ENCODE measurements around the gene CLEC20A.
"Not testable (repeated sequence)": the region's sequence is repeated elsewhere in the genome, so short reads cannot be mapped to it uniquely, and the experiment has no call there.

CLEC20A gene

DNA sequence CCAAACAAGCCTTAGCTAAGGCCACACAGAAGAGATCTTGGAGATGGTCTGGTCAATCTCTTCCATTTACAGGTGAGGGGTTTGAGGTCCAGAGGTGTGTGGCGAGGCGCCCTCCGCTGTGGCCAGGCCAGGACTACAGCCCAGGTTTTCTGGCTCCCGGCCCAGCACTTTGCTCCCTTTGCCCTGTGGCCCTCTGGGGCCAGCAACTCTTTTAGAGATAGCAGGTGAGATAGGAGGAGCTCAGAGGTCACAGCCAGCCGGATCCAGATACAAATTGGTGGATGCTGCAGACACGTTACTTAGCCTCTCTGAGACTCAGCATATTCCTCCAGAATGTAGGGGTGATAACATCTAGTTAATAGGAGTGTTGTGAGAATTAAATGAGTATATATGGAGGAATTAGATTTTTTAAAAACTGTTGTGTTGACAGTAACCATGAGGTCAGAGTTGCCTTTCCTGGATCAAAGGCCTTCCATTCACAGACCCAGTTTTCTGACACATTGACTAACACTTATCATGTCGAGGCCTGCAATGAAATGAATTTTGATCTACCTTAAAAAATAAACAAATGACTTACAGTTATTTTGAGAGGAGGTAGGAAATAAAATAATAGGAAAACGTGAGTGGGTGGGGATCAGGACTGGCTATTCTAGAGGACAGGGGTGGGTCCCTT lies 32.7 kb upstream of the CLEC20A start:
- no peak for DNase-seq (ENCODE audit: low spot score)

DNA sequence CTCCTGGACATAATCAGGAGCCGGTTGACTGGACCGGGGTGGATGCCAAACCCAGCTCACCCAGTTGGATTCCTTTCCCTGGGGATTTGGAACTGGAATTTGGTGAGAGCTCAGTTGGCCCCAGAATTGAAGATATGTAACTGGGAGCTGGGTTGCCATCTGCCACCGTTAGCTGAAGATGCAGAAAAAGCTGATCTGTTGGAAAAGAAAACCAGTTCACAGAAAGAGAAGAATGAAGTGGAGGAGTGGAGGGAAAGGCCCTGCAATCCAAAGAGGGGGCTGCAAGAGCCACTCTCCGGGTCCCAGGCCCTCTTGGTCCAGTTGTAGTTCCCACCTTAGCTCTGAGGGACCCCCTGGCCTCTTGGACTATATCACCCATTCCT lies 32.2 kb upstream of the CLEC20A start:
- no peak for DNase-seq (ENCODE audit: low spot score)

DNA sequence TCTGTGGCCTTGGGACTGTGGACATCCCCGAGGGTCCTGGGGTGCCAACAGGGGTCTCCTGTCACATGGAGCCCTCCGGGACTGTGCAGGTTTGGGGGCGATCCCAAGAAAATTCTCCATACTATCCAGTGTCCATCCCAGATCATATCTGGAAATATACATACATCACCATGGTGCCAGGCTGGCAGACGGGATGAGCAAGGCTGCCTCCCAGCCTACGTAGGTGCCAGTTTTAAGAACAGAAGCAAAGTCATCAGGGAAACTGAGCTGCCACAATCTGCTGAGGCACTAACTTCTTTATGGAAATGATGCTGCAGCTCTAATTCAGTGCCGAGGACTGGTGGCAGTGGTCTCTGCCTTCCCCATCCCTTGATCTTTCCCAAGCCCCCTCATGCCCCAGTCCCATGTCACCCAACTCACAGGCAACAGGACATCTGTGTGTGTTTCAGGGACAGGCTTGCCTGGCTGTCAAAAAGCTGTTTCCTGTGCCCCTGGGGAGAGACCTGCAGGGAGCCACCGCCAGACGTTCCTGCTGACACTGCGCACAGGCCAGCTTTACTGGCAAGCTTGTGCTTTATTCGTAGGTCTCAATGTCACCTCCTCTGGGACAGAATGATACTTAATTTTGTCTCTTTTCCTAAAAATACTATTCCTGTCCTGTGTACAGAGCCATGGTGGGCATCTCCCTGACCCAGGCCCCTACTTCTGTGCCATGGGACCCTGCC lies 31.6 kb upstream of the CLEC20A start:
- no peak for DNase-seq (ENCODE audit: low spot score)

DNA sequence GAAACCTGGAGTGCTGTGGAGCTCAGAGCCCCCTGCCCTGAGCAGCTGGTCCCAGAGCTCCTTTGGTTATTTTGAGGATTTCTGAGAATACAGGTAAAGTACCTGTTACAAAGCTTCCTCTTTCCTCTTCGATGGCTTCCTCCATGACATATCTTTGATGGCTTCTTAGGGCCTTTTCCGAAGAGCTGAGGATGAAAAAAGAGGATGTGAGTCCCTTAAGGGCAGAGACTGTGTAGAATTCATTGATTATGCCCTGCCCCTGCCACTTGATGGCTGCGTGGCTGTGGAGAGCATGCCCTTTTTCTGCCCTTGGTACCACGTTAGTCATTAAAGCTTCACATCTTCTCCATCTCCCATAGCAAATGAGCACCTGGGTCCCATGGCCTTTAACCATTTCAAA lies 30.4 kb upstream of the CLEC20A start:
- no peak for DNase-seq (ENCODE audit: low spot score)

DNA sequence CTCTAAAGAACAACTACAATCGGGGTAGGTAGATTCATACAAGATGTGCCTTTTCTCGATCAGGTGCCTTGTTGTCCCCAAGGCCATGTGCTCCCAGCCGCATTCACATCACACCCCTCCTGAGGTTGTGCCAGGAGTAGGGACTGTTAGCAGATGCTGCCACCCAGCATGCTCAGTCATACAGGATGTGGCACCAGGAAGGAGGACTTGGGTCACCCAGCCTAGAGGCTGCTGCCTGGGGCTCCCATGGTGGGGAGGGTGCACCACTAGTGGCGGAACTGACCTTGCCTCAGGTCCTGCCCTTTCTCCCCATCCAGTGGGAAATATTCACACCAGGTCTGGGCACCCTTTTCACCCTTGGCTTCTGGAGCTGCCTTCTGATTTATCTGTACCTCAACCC lies 24.5 kb upstream of the CLEC20A start:
- DNase-seq (ENCODE audit: low spot score), result no peak

DNA sequence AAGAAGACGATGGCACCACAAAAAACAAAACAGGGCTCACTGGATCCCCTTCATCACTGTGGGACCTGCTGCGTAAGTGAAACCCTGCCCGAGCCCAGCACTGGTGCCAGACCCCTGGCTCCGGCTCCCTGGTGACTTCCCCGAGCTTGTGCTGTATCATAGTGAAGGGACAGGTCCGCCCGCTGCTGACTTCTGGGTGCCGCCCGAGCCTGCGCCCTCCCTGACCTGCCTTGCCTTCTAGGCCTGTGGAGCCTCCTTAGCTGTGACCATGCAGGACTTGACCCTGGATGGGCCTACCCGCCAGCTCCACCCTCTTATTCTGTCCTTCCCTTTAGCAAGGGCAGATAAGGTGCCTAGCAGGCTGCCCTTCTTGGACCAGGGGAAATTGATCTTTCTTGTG lies 24.0 kb upstream of the CLEC20A start:
- no peak for DNase-seq (ENCODE audit: low spot score)

DNA sequence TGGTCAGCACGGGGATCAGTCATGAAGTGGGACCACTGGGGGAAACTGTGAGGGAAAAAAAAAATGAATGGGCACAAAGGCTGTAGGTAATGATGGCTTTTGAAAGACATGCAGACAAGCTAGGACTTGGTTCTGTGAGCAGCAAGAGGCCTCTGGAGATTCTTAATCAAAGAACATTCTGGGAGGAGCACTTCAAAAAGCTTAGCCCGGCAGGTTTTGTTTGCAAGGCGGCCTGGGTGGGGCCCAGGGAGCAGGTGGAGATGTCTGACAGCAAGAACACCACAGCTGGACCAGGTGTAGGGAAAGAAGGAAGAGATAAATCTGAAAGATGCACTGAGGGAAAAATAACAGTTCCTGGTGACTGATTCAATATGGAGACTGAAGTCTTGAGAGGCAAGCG lies 22.1 kb upstream of the CLEC20A start:
- DNase-seq (ENCODE audit: low spot score), result no peak

DNA sequence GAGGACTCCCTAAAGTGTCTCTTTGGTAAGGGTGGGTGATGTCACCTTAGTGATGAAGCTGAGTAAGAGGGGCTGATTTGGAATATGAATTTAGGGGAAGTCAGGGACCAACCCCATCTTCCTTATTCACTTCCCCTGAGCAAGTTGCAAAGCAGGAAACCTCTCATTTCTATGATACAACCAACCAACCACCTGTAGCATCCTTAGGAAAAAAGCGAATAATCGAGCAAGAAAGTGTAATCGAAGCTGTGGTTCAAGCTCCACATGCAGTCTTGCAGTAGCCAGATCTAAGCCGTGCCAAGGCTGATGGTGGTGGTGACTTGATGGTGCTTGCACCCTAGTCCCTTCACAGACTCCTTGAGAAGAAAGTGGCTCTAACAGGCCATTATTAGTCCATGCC lies 19.3 kb upstream of the CLEC20A start:
- DNase-seq (ENCODE audit: low spot score), result no peak

DNA sequence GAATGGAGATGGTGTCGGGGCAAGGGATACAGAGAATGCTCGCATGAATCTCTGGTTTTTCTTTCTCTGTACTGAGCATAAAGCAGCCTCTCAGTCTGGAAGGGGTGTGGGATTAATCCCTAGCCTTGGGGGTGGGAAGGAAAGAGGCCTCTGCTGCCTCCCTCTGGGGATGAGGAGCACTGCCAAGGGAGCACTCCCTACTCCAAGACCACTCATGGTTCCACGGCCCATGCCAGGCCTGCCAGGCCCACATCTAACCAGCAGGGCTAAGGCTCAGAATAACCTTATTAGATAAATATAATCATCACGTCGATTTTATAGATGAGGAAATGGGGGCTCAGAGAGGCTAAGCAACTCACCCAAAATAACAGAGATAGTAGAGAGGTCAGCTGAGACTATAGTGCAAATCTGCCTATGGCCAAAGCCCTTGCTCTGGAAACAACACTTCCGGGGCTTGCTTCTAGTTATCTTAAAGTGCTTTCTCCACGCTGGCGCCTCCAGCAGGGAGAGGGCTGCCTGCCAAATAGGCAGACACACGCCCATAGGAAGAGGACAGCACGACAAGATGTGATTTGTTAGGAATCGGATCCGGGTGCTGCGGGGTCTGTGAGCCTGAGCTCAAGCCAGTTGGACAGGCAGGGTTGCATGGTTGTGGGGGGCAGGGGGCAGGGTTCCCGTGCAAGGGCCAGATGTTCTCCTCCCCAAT lies 16.7 kb upstream of the CLEC20A start:
- DNase-seq (ENCODE audit: low spot score), result peak; percentile 74

DNA sequence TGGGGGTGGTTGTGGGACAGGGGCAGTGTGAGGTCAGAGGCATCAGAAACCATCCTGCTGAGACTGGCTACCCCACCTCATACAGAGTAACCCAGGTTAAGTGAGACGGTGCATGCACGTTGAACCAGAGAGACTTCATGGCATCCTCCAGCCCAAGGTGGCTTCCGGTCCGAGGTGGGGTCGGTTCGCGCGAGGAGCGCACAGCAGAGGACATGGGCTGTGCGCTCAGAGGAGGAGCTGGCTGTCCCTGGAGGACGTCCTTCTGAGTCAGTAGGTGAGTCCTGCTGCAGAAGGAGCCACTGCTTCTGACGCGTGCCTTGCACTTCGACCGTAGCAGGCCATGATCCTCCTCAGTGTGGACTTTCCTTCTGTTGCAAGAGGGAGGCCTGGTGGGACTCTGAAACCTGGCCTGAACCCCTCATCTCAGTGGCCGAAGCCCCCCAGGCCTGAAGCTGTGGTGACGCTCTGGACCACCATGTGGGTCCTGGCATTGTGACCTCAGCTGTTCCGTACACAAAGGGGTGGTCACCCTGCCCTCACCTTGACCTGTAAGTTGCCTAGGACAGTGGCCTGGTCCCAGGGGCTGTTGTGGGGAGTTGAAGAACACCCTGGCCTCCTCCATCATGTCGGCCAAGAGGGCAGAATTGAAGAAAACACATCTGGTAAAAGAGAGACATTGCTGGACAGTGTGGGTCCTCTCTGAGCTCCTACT lies 16.0 kb upstream of the CLEC20A start, which contains the start of gene TEX35:
TEX35 (plus strand) TSS at position 544 of the 712 bp plus-strand sequence; CDS start at position 624, 80 bp downstream.
- no peak for DNase-seq (ENCODE audit: low spot score)

DNA sequence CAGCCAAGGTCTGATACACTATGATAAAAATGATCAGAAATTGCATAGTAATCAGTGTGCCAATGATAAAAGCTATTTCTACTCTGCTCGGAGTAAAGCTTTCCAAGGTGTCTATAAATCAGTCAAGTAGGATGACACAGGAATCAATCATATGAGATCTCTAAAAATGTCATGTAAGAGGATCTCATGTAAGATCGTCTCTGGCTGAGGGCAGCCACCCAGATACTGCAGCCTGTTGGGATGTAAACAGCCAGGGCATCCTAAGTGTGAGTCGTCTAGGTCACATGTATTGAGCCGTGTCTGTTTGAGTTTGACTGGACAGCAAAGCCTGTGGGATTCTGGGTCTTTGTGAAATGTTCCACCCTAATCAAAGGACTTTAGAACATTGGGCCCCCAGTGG lies 13.4 kb upstream of the CLEC20A start:
- no peak for DNase-seq (ENCODE audit: low spot score)

DNA sequence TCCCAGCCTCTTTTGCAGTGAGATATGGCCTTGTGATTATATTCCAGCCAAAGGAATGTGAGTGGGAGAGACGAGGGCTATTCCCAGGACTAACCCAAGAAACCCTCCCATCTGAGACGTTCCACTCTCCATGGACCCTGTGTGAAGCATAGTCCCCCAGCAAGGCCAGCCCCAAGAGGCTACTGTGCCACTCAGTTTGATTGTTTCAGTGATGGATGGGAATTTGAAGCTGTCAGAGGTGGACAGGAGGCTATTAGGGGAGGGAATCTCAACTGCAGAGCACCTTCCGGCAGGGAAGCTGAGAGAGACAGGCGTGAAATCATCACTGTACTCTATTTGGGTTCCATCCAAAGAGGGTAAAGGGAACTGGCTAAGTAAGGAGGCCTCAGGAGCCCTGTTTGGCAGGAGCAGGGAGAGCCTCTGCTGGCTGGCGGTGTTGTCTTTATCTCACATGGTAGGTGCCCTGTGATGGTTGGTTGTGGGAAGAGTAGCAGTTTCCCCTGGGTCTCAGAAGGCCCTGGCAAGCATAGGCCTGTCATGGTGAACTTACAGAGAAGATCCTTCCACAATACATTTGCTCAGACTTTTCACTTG lies 12.7 kb upstream of the CLEC20A start:
- DNase-seq (ENCODE audit: low spot score), result no peak

DNA sequence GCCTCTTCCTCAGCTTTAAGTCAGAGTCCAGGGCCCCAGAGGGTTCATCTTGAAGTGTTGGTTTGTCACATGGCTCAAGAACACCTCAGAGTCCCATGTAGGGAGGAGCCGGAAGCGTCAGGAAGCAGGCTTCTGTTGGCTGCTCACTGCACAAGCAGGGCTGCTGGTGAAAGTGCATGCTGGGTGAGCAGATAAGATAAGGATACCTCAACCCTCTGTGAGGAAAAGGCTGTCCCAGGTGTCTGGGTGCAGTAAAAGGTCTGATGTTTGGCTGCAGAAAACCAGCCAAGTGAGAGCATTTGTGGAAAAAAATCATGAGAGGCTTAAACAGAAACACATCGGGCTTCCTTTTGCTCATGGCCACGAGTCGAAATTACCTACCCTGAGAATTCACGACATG lies 9.9 kb upstream of the CLEC20A start:
- no peak for DNase-seq (ENCODE audit: low spot score)

DNA sequence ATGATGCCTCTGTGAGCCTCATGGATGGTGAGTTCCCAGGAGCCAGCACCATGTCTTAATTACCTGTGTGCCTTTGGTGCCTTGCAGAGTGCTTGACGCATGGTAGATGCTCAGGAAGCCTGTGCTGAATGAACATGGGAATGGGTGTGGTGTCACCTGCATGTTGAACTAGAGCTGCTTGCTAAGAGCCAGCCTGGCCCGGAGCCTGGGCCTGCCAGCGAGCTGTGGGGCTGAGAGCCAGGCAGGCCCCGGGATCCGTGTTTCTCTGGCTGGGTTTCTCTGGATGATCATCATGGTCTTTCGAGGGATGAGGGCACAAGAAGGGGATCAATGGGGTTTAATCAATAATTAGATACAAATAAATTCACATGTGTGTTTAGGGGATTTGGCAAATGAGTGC lies 9.4 kb upstream of the CLEC20A start:
- DNase-seq (ENCODE audit: low spot score), result no peak

DNA sequence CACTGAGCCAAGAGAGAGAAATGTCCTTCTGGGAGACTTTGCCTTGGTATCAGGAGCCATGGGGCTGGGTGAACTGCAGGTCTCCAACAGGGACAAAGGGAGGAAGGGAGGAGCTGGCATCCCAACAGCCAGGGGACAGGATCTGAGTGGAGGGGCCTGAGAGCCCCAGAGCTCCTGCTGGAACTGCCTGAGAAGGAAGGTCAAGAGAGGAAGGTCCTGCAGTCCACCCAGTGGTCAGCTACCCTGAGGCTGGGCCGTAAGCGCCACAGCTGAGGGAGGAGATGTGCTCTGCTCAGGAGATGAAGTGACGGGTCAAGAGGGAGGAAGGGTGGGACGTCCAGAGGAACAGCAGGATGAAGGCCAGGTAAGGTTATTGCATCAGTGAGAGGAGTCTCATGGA lies 7.5 kb upstream of the CLEC20A start:
- DNase-seq (ENCODE audit: low spot score), result no peak

DNA sequence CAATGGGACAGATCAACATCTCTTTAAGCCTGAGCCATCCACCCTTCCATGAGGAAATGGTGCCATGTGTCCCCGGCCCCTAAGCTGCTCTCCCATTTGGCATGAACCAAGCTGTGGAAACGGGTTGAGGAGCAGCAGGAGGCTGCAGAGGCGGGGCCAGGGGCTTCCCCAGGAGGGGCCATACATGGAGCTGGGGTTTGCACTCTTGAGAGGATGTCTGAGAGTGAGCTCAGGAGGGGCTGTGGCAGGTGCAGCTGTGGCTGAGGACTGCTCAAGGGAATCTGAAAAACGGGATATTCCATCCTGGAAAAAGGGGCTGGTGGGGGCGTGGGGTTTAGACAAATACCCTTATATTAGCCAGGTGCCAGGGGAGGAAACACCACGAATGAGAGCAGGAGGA lies 7.1 kb upstream of the CLEC20A start:
- no peak for DNase-seq (ENCODE audit: low spot score)

DNA sequence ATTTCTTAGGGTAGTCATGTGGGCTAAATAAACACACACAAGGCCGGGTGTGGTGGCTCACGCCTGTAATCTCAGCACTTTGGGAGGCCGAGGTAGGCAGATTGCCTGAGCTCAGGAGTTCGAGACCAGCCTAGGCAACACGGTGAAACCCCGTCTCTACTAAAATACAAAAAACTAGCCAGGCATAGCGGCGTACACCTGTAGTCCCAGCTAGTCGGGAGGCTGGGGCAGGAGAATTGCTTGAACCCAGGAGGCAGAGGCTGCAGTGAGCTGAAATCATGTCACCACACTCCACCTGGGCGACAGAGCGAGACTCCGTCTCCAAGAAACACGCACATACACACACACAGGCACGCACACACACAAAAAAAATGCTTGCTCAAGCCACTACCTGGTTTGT lies 6.6 kb upstream of the CLEC20A start:
- not testable (repeated sequence) for DNase-seq (ENCODE audit: low spot score)

DNA sequence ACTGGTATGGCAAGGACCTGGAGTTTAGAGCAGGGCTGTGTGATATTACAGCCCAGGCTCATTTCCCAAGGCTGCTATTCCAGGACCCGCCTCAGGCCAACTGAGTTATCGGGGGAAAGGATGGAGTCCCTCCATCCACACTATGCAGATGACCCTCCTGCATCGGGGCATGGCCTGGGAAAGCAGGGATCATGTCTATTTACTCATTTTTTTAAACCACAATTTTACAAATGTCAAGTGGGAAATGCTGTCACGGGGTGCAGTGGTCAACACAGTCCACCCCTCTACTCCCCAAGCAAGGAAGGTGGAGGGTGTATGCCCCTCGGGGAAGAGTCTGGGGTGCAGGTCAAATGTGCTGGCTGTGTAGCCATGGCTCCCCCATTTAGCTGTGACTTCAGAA lies 6.1 kb upstream of the CLEC20A start:
- DNase-seq (ENCODE audit: low spot score), result no peak

DNA sequence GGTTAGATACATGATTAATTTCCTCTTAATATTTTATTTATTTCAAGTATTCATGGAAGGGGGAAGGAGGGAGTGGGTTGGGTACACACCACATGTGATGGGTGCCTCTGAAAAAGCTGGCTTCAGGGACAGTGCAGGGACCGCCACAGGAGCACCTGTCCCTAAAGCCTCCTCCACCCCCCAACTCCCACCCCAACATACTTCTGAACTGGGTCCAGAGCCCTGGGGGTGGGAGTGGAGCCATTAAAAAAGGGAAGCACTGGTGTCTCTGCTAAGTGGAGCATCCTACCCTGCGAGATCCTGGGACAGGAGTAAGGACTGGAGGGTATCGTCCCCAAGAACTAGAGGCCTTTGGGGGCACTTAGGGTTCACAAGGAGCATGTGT lies 5.6 kb upstream of the CLEC20A start:
- DNase-seq (ENCODE audit: low spot score), result no peak

DNA sequence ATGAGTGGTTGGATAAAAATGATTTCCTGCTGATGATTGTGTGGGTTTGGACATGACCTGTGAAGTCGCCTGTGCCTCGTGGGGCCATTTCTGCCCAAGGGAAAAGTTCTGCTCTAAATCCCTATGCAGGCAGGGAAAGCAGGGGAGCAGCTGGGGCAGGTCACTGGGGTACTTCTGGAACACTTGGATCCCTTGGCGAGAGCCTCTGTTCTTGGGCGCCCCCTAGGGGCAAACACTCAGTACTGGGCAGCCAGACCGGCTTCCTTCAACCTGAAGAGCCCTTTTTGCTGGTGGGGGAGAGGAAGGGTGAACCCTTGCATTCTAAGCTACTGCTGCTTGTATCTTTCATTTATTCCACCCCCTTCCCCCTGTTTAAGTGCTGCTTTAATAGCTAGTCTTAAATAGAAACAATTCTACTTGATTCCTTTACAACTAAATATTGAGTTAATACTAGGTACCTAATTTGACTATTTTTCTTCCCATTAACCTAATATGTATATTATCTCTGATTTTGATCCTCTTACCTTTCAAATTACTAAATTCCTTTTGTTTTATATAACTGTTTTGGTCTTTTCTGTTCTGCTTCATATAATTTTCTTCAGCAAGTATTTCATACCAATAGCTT lies 5.1 kb upstream of the CLEC20A start:
- DNase-seq (ENCODE audit: low spot score), result peak; percentile 91

DNA sequence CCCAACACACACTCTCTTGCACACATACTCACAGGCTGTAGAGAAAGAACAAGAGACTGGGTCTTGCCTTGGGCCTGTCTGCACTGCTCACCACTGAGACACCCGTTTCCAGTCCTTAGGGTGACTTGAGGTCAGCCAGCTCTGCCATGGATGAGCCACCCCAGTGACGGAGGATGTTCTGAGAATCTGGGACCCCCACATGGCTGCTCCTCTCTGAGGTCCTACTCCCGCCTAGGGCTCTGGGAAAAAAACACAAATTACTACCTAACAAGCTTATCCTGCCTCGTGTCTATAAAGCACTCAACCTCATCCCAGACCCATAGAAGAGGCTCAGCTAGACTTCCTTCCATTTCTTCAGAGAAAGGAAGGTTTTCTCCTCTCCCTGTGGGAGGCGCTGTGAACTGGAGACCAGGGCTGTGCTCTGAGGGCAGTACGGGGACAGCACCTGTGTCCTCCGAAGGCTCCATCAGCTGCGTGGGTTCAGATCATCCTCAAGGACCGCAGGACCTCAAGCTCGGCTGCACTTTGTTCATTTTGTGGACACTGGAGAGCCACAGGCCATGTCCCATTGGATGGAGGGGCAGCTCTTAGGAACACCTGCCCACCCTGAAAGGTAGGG lies 4.3 kb upstream of the CLEC20A start:
- no peak for DNase-seq (ENCODE audit: low spot score)
